ENCODE data around the gene ROR1. TPM values are rescaled to one million over a fixed set of nuclear protein-coding genes. Genes with fewer than 3 reads are reported as not detected.

ROR1 gene
- polyA plus RNA-seq, 5 donors, result 56.6 to 103 (median 89.0) TPM

DNA sequence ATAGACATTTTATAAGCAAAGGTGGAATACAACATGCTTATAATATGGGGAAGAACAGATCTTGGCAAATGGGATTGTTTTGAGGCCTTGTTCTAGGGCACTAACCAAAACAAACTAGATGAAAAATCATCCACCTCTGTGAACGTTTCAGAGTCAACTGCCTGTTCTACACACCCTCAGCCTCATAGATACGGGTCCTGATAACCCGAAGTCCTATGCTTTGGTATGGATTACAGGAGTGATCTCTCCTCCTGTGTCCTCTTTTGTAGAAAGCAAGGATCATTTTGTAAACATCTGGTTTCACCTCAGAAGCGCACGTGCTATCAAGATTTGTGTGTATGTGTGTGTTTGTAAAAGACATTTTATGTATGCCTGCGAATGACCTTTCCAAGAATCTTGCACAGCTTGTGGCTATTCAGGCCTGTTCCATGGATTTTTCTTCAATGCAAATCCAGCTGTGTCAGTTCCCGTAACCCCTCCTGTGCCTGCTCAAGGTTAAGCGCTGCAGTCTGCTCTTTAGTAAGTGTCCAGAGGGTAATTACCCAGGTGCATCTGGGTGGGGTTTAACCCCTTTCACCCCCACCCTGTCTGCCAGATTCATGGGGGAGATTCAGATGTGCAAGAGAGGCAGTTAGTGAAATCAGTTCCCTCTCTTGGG is 132.4 kb downstream of the ROR1 start:
- no peak for DNase-seq

DNA sequence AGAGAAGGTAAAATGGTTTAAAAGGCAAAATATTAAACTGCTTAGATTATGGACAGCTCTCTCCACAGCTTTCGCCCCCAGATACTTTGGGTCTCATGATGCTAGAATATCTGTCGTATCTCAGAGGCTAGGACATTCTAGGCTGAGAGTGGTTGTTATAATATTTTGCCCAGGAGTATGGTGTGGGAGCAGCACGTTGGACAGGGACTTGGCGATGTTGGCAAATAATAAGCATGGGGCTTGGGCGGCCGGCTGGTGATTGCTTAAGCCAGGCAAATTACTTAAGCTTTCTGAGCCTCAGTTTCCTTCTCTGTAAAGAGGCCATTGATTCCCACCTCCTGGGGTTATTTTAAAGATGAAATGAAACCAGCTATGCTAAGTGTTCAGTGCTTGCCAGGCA is 133.2 kb downstream of the ROR1 start:
- DNase-seq, result no peak

DNA sequence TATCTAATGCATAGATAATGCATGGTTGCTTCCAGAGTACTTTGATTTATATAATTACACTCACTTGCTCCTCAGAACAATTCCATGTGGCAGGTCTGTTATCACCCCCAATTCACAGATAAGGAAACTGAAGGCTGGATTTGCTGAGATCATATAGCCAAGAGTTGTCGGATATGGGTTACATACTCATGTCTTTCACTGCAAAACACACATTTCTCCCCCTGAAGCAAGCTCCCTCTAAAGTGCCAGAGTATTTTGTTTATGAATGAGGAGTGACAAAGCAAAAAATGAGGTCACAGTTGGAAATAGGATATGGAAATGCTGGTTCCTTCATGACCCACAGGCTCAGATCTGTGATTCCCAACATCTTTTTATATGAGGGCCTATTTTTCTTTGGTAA is 134.2 kb downstream of the ROR1 start:
- no peak for DNase-seq

DNA sequence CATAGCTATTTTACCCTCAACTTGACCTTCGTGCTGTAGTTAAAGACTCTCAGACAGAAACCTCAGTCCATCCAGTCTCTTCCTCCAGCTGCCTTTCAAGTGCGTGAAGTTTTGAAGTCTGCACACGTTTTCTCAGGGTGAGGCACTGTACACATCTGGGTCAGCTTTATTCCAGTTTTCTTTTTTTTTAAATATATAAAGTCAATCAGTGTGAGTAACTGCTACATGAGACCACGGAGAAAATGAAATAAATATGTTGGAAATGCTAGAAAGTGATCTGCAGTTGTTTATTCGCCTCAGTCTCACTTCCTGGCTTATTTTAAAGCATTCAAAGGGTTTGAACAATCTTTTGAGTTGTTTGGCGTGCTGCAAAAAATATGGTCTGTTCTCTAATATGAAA is 135.7 kb downstream of the ROR1 start:
- DNase-seq, result no peak

DNA sequence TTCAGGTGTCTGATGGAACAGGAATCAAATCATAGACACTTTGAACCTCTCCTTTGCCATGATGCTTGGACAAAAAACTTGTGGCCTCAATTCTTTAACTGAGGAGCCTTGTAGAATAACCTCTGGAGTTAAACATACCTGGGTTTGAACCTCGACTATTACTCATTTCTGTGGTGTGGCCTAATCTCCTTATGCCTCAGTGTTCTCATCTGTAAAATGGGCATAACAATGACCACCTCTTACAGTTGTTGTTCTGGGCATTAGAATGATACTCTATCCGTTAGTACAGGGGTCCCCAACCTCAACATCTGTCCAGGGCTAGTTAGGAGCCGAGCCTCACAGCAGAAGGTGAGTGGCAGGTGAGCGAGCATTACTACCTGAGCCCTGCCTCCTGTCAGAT is 137.2 kb downstream of the ROR1 start:
- no peak for DNase-seq

DNA sequence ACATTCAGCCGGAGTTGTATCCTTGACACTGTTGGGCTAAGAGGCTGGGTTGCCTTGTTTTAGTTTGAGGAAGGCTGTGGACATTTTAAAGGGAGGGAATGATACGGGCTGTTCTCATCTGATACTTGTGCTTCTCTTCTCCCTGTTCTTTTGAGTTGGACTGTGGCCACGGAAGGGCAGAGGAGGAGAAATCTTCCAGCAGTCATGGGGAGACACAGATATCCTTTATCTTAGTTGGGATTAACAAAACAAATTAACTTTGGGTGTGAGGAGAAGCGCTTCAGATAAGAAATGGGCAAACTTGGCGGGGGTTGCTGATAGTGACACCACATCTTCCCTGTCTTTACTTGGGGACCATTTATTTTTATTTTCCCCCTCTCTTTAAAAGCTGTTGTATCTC is 138.8 kb downstream of the ROR1 start:
- DNase-seq, result no peak

DNA sequence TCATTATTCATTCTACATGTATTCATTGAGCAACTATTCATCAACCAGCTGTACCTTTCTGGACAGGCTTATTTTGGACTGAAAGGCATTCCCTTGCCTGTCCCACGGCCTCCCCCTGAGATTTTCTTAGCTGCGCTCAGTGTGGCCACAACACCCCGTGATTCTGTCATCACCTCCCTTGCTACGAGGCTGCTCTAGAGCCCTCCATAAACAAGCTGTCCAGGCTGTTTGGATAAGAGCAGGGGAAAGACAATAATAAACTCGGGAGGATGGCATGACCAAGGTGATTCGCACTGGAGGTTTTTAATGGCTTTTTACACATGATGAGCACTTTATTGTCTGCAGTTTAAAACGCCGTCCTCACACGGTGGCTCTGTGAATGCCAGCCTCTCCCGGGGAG is 139.7 kb downstream of the ROR1 start:
- no peak for DNase-seq

DNA sequence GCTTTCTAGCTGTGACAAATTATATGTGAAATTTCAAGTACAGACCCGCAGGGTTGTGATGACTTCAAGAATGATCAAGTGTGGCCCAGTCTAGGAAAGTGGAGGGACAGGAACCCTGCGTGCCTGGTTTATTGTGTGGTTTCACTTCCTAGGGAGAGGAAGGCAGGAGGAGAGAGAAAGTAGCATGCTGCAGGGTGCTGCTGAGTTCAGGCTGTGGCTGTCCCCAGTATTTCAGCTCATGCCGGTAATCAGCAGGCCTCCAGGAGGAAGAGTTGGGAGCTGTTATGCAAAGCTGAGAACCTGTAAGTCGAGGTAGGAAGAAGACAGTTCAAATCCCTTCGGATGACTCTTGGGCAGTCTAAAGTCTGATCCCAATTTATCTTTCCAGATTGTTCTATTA is 140.4 kb downstream of the ROR1 start:
- DNase-seq, result no peak

DNA sequence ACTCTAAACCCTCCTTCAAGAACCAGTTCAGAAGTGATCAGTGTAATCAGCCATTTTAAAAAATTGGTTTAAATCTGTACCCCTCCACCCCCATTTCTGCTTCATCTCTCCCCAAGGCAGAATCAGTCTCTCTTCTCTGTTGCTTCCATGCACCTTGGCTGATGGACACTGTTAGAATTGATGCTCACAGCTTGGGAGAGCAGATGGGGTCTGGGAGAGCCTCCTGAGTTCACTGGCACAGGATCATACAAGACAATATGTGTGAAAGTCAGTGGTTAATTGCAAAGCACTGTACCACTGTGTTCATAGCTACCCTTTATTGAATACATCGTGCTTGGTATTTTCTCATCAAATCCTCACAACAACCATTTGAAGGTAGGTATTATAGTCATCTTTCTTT is 140.9 kb downstream of the ROR1 start:
- no peak for DNase-seq

DNA sequence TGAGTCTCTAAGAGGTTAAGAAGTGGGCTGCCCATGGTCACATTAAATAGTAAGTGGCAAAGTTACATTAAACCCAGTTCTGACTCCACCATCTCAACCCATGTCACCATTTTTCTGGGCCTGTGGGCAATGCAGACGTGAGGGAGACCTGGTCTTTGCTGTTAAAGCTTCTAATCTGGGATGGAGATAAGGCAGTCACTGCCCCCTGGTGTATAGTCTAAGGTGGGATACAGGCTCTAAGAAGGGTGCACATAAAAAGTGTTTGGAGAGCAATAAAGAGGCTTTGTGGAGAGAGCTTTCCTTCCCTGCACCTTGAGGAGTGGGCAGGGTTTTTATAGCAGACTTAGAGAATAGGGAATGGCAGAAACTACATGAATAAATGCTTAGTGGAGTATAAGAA is 141.3 kb downstream of the ROR1 start:
- DNase-seq, result no peak

DNA sequence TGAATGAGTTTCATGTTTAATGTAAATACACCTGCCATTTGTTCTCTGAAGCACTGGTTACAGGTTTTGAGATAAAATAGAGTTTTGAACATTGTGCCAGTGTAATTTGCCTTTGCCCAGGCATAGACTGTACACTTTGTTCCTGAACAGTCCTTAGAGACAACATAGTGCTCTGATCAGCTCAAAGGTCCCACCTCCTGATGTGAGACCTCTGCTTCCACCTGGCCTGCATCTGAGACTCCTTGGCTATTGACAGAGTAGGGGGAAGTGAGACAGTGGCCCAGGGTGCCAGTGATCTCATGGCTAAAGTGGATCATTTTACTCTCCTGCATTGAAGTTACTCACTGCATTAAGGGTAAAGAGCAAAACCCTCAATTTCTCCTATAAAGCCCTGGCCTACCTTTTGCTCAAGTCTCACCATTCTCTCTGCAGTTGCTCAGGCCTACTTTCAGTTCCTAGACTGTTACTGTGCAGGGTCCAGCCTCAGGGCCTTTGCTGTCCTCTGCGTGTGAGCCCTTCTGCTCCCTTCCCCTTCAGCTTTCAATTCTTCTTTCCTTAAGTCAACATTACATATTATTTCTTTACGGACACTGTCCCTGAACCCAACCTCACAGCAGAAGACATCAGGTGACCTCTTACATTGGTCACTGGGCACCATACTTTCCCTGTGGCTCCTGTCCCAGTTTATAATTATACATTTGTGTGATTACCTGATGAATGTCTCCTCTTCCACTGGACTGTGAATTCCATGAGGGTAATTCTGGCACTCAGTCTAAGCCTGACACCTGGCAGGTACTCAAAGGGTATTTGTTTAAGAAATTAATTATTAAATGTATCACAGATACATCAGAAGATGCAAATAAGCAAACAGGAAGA is 142.9 kb downstream of the ROR1 start:
- DNase-seq, result no peak

DNA sequence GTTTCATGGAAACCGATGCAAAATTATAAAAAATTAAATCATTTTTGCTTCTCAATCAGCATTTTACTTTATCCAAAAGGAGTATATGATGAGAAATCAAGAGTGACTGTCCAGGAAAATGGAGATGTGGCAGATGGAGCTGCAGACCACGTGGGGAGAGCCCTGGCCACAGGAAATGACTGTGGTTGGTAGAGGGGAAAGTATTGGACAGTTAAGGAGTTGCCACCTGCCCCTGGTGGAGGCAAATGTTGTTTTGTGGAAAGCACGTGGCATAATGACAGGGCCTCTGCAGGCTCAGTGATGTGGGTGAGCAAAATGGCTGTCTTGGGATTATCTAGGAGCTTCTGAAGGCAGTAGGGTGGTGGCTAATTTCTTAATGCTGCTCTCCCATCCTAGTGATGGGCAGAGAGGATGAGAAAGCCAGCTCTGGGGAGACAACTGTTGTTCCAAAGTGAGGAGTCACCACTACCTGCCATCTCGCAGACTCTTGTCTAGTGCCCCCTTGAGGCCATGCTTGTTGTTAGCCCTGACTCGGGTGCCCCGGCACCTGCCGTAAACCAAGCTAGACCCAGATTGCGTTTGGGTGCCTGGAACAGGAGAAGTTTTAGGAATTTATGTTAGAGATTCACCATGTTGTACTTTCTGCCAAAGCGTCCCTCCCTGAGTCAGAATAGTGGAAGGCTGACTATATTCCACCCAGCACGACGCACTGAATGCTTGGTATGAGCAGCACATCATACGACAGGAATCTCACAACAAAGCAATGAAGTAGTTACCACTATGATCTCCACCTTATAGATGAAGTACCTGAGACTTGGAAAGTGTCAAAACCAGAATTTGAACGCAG is 144.0 kb downstream of the ROR1 start:
- no peak for DNase-seq

DNA sequence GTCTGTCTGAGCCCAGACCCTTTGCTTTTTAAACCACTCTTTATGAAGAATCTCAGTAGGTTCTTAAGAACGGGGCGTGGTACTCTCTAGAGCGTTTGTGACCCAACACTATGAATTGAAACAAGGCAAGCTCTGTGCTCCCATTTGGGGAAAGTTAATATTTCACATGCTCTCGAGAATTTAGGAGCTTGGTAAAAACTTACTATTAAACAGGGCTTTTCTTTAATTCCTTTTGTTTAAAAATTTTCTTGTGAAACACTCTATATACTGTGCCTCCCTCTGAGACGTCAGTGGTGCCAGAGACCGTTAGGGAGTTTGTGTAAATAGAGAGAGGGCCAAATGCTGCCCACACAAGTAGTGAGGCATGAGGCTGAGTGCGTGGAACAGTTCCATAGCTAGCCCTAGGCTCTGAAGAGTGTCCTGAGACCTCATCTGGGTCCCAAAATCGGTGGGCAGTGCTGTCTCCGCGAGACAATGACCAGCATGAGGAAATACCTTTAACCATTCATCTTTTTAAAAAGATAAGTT is 144.7 kb downstream of the ROR1 start:
- DNase-seq, result no peak

DNA sequence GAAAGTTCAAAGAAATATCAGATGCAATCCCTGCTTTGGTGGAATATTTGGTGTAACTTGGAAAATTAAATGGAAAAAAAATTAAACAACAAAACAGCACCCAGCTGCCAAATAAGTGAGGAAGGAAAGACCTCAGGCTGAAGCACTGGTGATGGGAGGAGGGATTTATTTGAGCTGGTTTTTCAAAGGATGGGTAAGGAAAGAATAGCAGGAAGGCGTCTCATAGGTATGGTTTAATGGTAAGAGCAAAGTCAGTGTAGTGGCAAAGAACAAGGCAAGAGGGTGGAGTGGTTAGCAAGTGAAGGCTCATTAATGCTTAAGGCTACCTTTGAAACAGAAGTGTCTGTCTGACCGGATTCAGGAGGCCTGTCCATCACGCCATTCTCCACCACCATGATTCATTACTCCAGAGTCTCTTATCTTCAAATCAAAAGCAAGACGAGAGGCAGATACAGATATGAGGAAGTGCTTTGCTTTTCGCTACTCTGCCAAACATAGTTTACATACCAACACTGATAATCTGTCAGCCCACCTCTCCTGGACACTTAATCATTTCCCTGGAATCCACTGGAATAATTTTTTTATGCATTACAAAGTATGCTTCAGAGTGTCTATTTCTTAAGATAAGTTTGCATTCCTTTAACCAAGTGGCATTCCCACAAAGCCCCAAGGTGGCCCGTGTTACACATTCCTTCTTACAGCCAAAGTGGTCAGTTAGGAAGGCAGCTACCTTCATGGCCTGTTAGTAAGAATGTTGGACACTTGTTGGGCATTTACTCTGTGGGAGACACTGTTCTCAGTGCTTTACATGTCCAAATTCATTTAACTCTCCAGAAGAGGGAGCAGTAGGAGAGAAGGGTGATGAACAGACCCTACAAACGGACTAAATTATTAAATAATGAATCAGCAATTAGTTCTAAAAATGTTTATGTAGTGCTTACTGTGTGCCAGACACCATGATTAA is 146.6 kb downstream of the ROR1 start:
- no peak for DNase-seq

DNA sequence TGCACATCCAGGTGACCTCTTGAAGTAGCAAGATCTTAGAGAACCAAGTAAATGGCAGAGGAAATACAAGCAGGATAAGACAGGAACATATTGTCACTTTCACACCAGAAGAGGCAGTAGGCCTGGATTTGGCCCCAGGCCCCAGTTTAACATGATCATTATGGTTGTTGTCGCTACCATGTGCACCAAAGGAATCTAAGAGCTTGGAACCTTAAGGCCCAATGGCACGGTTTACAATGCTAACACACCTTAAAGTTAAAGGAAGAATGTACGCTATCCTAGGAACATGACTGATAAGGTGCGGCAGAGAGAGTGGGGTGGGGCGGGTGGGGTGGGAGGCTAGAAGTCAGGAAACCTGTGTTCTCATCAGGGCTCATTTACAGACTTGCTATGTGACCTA is 147.5 kb downstream of the ROR1 start:
- DNase-seq, result no peak

DNA sequence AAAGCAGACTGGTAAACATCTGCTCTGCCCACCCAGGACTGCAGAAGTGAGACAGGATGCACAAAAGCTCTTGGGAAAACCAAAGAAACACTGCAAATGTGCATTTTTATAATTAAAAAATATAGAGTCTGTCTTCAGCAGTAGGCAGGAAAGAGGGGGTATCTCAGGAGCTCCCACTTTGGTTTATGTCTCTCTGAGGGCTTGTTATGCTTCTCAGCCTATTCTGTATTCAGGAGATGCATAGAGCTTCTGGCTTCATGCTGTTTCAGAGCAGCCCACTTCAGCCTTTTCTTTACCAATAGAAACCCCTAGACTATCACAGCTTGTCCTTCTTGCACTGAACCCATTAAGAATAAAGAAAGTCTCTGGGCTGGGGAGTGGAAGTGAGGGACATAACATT is 148.0 kb downstream of the ROR1 start:
- no peak for DNase-seq

DNA sequence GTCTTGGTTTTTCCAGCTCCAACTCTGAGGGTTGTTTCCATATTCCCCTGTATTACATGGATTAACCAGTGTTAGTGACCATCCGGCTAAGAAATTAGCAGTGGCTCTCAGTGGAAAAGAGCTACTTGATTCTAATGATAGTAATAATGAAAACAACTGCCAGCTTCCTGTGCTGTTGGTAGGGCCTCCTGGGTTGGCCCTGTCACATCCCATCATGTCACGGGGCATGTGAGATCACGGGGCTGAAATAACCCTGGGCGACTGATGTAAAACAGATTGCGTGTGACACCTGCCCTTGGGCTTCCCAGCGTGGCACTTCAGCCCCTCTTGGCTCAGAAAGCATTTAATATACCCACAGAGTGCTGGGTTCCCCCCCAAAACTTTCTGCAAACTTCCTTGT is 149.0 kb downstream of the ROR1 start:
- no peak for DNase-seq

DNA sequence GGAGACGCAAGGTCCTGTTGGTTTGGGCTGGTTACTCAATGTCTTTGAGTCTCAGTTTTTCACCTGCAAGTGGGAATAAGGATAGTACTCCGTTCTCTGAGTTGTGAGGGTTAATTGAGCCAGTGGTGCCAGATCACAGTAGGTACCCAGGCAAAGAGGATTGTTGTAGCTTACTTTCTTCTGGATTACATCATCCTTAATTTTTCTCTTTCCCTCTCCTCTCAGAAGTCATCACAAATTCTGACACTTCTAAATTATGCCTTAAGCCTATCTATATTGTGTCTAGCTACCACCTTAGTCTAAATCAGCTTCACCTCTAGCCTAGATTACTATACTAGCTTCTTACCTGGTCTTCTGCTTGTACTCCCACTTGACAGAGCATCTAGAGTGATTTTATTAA is 149.5 kb downstream of the ROR1 start:
- no peak for DNase-seq

DNA sequence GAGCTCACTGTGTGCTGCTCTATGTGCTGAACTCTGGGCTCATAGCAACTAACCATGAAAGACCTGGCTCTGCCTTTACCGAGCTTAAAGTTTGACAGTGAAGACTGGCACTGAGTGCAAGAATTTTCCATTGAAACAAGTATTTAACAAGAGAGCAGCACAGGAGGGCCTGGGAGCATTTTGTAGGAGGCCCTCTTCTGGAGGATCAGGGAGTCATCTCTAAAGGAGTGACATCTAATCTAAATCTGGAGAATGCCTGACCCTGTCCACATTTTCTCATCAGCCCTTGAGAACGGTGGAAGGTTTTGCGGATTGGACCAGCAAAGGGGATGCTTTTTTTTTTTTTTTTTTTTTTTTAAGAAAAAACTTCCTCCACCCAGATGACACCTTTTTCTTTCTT is 150.8 kb downstream of the ROR1 start:
- no peak for DNase-seq

DNA sequence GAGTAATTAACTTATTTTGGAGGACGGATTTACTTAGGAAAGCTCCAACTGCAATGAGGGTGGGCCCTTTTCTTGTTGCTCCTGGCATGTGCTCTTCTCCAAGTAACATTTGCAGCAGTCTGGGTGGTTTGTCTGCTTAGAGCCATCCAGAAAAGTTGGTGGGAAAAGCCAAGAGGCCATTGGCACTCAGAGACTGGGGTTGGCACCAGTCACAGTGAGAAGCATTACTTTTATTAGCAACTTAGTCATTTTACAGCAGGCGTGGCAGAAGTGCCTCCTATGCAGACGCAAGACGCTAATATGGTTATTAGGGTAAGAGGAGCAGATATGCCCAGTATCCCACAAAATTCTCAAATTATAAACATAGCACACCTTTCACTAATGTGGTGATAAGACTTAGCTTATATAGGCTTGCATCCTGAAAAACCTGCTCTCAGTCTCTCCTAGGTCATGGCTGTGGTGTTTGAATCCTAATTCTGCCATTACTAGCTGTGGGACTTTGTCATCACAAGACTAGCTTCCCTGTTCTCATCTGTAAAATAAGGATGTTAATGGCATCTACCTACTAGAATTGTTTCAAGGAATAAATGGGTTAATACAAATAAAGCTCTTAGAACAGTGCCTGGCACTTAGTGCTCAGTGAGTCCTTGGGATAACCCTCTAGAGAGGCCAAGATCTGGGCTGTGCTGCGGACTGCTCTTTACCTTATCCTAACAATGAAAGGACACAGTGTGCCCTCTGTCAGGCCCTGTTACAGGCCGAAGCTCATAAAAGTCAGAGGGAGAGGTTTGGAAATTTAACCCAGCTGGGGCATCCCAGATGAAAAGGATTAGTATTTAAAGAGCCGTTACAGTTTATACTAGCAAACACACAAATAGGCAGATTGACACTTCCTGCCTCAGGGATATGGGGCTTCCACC is 154.6 kb downstream of the ROR1 start:
- no peak for DNase-seq

Measured in right lung (tissue), 5 donors.